Measurements from ENCODE around the gene TEKT2. TPM values are rescaled to one million over a fixed set of nuclear protein-coding genes. Genes with fewer than 3 reads are reported as not detected.

TEKT2 gene
- total RNA-seq, 6 donors from 2014 or later, result 0.69 to 24.3 (median 8.1) TPM

- WGBS, 2 donors, result 94 to 95% methylated on average over 2 of the region's 2 CpGs
- TF ChIP-seq POLR2AphosphoS5 (IDR thresholded peaks at IDR 0.05) (no peak), EP300 (IDR thresholded peaks at IDR 0.05) (no peak)
- H3K36me3 ChIP-seq, result no peaks in the 10 kb centered on the region
These were observed 15.0 kb upstream of the TEKT2 start for GRCh38 chr1:36068866-36069265.

GRCh38 chr1:36070349-36070748 is 13.5 kb upstream of the TEKT2 start:
- DNase-seq (no peak), ATAC-seq (ENCODE audit: low FRiP score in 2 of 2) (no peak)
- Histone ChIP-seq H3K27ac (no peak overlapping the region), H3K4me3 (no peak overlapping the region), H3K36me3 (no peaks in the 10 kb centered on the region), H3K4me1 (no peaks in the 10 kb centered on the region), H3K9me3 (no peaks in the 10 kb centered on the region), H3K27me3 (no peaks in the 10 kb centered on the region)
- TF ChIP-seq CTCF (IDR thresholded peaks at IDR 0.05), result no peak
- no peak for TF ChIP-seq EP300 (IDR thresholded peaks at IDR 0.05)
- TF ChIP-seq POLR2AphosphoS5 (IDR thresholded peaks at IDR 0.05), result no peak
- TF ChIP-seq POLR2A (IDR thresholded peaks at IDR 0.05), result no peak
- WGBS, 2 donors, result 82 to 88% methylated on average over 2 of the region's 2 CpGs

More at GRCh38 chr1:36068866-36069265, 15.0 kb upstream of the TEKT2 start:
- H3K4me3 ChIP-seq, result no peak overlapping the region
- no peaks in the 10 kb centered on the region for H3K9me3 ChIP-seq
- no peaks in the 10 kb centered on the region for H3K27me3 ChIP-seq
- H3K4me1 ChIP-seq, result no peaks in the 10 kb centered on the region
- ATAC-seq (ENCODE audit: low FRiP score in 2 of 2), result no peak
- DNase-seq, result no peak
- H3K27ac ChIP-seq, result no peak overlapping the region

GRCh38 chr1:36076979-36077573 is 6.8 kb upstream of the TEKT2 start:
- ATAC-seq (ENCODE audit: low FRiP score in 2 of 2) (no peak), DNase-seq (no peak)
- H3K4me1 ChIP-seq, result no peaks in the 10 kb centered on the region
- no peak overlapping the region for H3K27ac ChIP-seq
- no peaks in the 10 kb centered on the region for H3K9me3 ChIP-seq
- no peak for TF ChIP-seq POLR2A (IDR thresholded peaks at IDR 0.05)
- TF ChIP-seq EP300 (IDR thresholded peaks at IDR 0.05), result no peak
- no peak for TF ChIP-seq CTCF (IDR thresholded peaks at IDR 0.05)
- no peak for TF ChIP-seq POLR2AphosphoS5 (IDR thresholded peaks at IDR 0.05)
- whole genome bisulfite sequencing, 2 donors, result 62 to 70% methylated on average over 4 of the region's 4 CpGs
- no peak overlapping the region for H3K4me3 ChIP-seq
- H3K27me3 ChIP-seq, result no peaks in the 10 kb centered on the region
- no peaks in the 10 kb centered on the region for H3K36me3 ChIP-seq

- ATAC-seq (ENCODE audit: low FRiP score in 2 of 2), result no peak
- no peaks in the 10 kb centered on the region for H3K9me3 ChIP-seq
These were observed 3.7 kb upstream of the TEKT2 start for GRCh38 chr1:36080236-36080635.

GRCh38 chr1:36080801-36081200 is 3.1 kb upstream of the TEKT2 start:
- TF ChIP-seq CTCF (IDR thresholded peaks at IDR 0.05), result no peak
- no peak for TF ChIP-seq POLR2A (IDR thresholded peaks at IDR 0.05)
- TF ChIP-seq POLR2AphosphoS5 (IDR thresholded peaks at IDR 0.05), result no peak
- no peak for TF ChIP-seq EP300 (IDR thresholded peaks at IDR 0.05)

More at GRCh38 chr1:36080236-36080635, 3.7 kb upstream of the TEKT2 start:
- DNase-seq, result no peak
- no peak overlapping the region for H3K27ac ChIP-seq
- WGBS, 2 donors, result 58 to 61% methylated on average over 3 of the region's 3 CpGs
- peaks cover 0 to 6% (median 2%) of the 10 kb centered on the region in 4 donors for H3K27me3 ChIP-seq
- peaks cover 10 to 14% (median 12%) of the 10 kb centered on the region in 4 donors for H3K4me1 ChIP-seq
- H3K36me3 ChIP-seq, result no peaks in the 10 kb centered on the region
- TF ChIP-seq POLR2A (IDR thresholded peaks at IDR 0.05), result no peak
- TF ChIP-seq CTCF (IDR thresholded peaks at IDR 0.05), result no peak
- no peak for TF ChIP-seq EP300 (IDR thresholded peaks at IDR 0.05)
- no peak for TF ChIP-seq POLR2AphosphoS5 (IDR thresholded peaks at IDR 0.05)
- H3K4me3 ChIP-seq, result no peak overlapping the region

More at GRCh38 chr1:36080801-36081200, 3.1 kb upstream of the TEKT2 start:
- Histone ChIP-seq H3K36me3 (no peaks in the 10 kb centered on the region), H3K4me3 (no peak overlapping the region), H3K9me3 (no peaks in the 10 kb centered on the region), H3K27me3 (peaks cover 0 to 6% (median 2%) of the 10 kb centered on the region in 4 donors), H3K27ac (no peak overlapping the region), H3K4me1 (peaks cover 10 to 14% (median 12%) of the 10 kb centered on the region in 4 donors)
- DNase-seq, result no peak
- no peak for ATAC-seq (ENCODE audit: low FRiP score in 2 of 2)
- 78 to 81% methylated on average over 6 of the region's 6 CpGs for WGBS, 2 donors
